Effector CD8-positive, alpha-beta T cell (primary cell): Measurements from ENCODE around the gene C1QC.
"Not testable (repeated sequence)": the region's sequence is repeated elsewhere in the genome, so short reads cannot be mapped to it uniquely, and the experiment has no call there.

Source experiments
- DNase-seq: peaks from one replicate; lab custom pipeline; 2025; lab: John Stamatoyannopoulos, UW

Gene C1QC

DNA sequence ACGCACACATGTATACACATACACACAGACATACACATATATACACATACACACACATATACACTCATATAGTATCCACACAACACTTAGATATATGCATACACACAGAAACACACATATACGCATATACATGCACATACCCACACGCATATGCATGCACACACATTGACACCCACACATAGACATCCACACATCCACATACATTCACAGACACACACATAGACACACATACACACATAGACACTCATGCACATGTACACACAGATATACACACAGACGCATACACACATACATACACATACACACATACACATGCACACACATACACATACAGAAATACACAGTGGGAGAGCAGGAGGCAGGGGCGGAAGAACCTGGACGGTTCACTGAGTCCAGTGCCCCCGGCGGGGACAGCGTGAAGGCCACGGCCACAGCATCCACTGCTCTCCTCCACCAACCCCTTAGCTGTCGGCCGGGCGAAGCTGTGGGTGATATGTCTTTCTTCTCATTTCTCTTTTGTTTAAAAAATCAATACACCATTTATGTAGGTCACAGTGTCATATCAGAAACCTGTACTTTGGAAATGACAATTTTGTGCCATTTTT lies 6.8 kb downstream of the C1QC start:
- no peak for DNase-seq

DNA sequence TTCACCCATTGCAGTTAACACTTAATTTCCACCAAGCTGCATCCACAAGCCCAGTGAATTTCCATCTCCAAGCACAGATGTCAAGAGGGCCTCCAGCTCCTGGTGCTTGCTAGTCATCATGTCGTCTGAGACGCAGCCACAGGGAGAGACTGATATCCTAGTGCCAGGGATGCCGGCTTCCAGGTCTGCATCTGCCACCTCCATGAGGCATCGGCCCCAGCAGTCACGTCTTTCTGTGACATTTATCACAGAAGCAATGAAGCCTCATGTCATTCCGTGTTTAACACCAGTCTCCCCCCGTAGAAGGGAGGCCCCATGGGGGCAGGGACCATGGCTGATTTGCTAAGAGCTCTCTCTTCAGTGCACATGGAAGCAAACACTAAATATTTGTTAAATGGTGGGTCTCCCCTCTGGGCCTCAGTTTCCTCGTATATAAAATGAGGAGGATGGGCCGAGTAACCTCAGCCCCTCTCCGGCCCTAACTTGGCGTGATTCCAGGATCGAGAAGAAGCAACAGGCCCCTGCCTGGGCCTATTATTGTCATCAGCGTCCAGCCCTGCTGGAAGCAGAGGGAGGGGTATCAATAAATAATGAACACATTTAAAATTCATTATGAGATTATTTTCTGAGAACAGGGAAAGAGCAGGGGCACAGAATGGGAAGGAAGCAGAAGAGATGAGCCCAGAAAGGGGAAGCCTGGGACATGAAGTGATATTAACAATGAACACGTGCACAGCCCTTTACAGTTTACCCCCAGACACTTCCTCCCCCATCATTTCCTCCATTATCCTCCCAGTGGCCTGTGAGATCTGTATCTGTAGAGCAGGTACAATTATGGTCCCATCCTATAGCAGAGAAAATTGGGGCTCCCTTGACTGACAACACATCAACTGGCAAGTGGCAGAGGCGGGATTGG lies 8.8 kb downstream of the C1QC start:
- no peak for DNase-seq

GRCh38 chr1:22652881-22653316 lies 9.5 kb downstream of the C1QC start, which contains the start of gene C1QB:
TSS of gene C1QB (plus strand) at chr1:22653236. CDS start at chr1:22659463, 6,227 bp downstream.
- no peak for DNase-seq

- no peak for DNase-seq
Measured at GRCh38 chr1:22654692-22655091, 11.3 kb downstream of the C1QC start.

DNA sequence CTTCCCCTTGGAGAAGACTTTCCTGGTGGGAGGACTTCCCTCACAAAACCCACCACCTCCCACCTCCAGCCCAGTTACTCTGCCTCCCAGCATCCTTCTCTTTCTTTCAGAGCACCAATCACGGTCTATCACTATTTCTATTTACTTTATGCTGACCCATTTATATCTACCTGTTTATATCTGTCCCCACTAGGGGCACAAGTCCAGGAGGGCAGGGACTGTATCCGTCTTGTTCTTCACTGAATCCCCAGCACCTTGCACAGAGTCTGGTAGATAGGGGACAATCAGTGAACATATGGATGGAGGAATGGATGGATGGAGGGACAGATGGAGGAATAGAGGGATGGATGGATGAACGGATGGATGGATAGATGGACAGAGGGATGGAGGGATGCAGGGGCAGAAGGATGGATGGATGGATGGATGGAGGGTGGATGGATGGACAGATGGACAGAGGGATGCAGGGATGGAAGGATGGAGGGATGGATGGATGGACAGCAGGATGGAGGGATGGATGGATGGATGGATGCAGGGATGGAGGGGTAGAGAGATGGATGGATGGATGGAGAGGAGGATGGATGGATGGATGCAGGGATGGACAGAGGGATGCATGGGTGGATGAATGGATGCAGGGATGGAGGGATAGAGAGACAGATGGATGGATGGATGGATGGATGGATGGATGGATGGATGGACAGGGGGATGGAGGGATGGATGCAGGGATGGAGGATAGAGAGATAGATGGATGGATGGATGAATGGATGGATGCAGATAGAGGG lies 15.1 kb downstream of the C1QC start:
- DNase-seq = no peak

GRCh38 chr1:22660716-22661241 lies 17.3 kb downstream of the C1QC start:
- DNase-seq = no peak

GRCh38 chr1:22661880-22662279 lies 18.4 kb downstream of the C1QC start:
- DNase-seq = no peak

DNA sequence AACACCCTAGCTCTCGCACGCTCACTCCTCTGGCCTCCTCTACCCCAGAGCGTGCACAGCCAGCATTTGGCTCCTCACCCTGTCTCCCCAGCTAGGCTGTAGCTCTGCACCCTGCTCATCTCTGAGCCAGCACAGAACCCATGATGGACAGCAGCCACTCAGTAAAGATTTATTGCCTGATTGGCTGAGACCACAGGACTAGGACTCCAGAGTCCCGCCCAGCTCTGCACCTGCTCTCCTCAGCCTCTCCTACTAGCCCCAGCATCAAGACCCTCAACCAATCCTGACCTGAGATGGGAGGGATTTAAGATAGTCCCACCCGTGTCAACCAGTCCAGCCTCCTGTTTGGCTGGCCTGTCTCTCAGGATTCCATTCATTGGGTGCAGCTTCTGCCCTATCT lies 18.9 kb downstream of the C1QC start:
- no peak for DNase-seq

DNA sequence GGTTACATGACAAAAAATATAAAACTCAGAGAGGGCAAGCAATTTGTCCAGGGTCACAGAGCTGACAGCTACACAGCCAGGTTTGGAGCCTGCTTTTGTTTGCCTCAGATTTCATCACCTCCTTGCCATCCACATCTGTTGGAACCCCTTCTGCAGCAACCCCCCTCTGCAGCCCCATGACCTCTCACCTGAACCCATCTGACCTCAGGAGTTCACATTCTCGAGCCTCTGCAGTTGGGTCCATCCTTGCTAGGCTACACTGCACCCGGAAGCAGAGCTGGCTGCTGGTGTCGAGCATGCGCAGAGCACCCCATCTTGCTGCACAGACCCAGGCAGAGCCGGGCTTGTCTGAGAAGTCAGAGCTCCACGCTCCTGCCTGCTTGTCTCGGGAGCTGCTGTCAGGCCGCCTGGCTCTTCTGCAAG lies 19.6 kb downstream of the C1QC start:
- DNase-seq = no peak

DNA sequence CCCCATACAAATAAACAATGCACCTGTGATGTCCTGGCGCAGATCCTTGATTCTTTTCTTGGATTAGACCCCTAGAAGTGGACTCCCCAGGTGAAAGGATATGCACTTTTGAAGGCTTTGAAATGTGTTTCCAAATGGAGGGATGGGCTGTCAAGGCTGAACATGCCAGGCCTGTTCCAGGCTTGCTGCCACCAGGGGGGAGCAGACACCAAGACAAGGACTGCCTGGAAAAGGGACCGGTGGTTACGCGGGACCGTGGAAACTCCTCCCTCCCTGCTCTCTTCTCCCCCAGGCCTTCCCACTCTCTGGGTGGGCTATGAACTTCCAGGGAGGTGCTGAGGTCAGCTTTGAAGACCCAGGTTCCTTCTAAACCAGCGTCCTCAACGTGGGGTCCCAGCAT lies 22.3 kb downstream of the C1QC start:
- DNase-seq = no peak

GRCh38 chr1:22666412-22666811 lies 23.0 kb downstream of the C1QC start:
- DNase-seq = no peak

GRCh38 chr1:22668840-22669239 lies 25.4 kb downstream of the C1QC start:
- DNase-seq = not testable (repeated sequence)

DNA sequence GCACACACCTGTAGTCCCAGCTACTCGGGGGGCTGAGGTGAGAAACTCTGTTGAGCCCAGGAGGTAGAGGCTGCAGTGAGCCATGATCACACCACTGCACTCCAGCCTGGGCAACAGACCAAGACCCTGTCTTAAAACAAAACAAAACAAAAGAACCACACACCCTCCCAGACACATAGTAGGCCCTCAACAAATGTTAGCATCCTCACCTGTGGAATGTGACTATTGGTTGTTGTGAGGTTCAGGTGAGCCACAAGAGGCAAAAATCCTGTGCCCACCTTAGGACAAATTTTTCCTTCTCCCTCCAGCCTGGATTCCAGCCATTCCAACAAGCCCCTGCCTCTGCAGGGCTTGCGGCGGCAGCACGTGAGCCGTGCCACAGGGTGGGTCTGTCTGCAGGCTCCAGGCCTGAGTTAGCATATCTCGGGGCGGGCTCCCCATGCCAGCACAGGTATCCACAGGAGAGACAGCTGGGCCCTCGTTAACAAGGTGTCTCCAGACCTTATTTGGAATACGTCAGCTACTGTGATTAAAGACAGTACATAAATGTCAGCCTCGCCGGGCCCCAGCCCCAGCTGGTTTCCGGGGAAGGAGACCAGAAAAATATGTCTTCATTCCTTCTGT lies 27.0 kb downstream of the C1QC start:
- DNase-seq = no peak

- no peak for DNase-seq
Measured at GRCh38 chr1:22671999-22672398, 28.6 kb downstream of the C1QC start.

- no peak for DNase-seq
Measured at GRCh38 chr1:22673486-22674409, 30.3 kb downstream of the C1QC start.

DNA sequence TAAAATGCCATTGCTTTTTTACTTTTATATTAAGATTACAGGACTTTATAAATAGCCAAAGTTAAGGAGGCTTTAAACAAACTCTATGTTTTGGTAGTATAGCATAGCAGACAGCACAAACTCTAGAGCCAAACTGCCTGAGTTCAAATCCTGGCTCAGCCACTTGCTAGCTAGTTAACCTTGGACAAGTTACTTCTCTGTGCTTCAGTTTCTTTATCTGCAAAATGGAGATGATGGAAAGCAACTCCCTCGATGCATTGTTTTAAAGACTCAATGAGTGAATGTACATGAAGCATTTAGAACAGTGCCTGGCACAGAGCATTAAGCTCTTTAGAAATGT lies 30.9 kb downstream of the C1QC start:
- no peak for DNase-seq

DNA sequence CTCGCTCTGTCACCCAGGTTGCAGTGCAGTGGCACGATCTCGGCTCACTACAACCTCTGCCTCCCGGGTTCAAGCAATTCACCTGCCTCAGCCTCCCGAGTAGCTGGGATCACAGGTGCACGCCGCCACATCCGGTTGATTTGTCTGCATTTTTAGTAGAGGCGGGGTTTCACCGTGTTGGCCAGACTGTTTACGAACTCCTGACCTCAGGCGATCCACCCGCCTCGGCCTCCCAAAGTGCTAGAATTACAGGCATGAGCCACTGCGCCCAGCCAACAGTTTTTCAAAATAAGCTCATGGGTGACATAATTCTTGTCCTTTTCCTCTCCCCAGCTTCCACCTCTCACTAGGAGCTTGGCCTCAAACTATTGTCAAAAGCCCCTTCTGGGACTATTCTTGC lies 32.7 kb downstream of the C1QC start:
- DNase-seq = not testable (repeated sequence)

DNA sequence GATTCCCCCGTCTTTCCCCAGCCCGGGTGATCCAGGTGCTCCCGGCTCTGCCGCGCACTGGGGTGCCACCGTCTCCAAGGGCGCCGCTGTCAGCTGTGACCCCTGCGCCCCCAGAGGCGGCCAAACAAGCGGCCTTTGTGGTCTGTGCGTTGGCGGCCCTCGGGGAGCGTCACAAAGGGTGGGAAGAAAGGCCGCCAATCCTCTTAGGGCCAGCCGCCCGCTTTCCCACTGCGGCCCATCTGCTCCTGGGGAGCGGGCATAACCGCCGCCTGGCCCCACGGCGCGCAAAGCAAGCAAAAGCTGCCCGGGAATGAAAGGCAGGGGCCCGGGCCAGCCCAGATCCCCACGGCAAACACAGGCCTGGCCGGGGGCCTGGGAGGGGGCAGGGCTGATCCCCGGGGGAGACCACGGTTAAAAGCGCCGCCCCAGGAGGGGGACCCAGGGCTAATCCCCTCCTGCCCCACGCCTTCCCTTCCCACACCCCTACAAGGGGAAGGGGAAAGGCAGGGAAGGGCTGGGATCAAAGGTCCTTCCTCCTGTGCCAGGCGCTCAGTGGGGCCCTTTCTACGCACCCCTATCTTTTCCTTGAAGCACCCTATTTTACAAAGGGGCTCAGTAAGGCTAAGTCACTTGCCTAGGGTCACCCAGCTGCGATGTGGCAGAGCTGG lies 33.6 kb downstream of the C1QC start:
- no peak for DNase-seq

GRCh38 chr1:22677931-22678896 lies 34.8 kb downstream of the C1QC start:
- no peak for DNase-seq
